GM21381 (cell line): ENCODE measurements around the gene CRYGB.

Experiments used
- ATAC-seq: cut with Tn5 transposase; IDR thresholded peaks from one replicate; pipeline ENCODE4 v1.9.1; 2021; ENCODE audit warnings: mild to moderate bottlenecking, moderate library complexity; ENCODE audit not compliant: unreplicated experiment

The CRYGB gene

GRCh38 chr2:208146006-208146405 lies at the start of gene CRYGB:
Gene CRYGB, minus strand, starts transcription at chr2:208146158. Its CDS starts 38 bp downstream, at chr2:208146120.
- ATAC-seq, result no peak

- no peak for ATAC-seq
These were observed 49.6 kb upstream of the CRYGB start for GRCh38 chr2:208195531-208195930.

DNA sequence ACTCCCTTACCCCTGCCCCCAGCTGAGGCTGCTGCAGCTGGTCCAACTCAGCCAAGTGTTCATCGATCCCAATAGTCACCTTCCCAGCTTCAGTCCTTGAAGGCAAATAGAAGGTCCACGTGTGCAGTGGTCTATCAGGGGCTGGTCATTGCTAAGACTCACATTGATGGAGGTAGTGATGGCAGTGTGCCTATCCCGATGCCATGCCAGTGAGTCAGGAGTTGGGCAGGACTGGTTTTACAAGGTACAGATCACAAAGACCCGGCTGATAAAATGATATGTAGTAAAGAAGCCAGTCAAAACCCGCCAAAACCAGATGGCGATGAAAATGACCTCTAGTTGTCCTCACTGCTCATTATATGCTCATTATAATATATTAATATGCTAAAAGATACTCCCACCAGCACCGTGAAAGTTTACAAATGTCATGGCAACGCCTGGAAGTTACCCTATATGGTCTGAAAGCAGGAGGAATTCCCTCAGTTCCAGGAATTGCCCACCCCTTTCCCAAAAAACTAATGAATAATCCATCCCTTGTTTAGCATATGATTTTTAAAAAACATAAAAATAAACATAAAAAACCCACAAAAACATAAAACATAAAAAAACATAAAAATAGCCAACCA lies 46.8 kb upstream of the CRYGB start:
- ATAC-seq, result no peak

DNA sequence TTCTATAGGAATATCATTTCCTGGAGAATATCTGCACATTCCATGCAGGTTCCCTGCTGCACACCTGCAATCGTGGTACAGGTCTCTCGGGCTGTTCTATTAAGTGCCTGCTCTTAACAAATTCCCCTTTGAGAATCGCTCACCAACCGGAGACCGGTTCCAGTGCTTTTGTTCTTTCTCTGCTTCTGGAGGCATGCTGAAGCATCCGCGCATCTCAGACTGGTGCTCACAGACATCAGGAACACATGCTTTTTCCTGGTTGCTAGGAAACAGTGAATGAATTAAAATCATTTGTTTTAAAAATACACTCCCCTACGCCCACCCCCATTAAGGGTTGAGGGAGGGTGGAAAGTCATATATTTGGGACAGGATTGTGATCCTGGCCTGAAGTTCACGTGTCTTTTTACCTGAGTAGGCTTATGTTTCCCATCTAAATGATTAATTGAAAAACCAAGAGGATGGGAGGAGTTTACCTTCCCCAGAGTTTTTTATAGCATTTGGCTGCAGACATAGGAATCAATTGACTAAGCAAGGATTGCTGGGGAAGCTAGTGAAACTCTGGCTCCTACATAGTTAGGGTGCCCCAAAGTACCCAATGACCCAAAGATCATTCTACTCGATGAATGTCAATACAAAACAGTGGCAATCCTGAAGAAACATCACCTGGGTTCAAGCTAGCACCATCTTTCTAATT lies 44.0 kb upstream of the CRYGB start, which contains the start of gene C2orf80:
Gene C2orf80 (minus strand): TSS at position 221 of the 694 bp plus-strand sequence. CDS start 3,044 bp downstream, outside the sequence.
- ATAC-seq, result no peak

DNA sequence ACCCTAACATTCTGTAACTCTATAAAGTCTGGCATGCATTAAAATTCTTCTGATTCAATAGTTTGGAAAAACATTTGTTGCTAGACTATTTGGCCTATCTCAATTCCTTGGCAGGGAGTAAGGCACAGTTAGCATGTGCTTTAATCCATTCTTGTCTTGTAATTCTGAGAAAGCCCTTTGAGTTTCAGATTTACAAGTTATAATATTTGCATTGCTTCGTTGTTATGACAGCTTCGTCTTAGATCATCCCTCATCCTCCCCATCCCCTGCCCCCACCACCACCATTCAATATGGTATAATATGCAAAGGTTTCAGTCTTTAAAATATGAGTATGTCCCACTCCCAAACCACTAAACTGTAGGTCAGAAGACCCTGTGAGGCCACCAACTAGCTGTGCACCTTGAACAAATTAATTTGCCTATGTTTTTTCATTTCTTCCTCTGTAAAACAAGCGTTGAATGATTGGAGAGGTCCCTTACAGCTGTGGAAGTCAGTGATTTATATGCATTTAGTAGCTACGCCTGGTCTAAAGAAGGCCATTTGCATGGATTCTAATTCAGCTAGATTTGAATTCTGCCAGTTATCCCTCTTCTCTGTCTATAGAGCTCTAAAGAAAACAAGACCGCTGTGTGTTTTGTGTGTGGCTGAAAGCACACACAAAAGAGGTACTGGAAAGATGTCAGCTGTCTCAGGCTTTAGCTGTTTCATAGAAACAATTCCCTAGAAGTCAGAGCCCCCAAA lies 43.3 kb upstream of the CRYGB start:
- no peak for ATAC-seq

DNA sequence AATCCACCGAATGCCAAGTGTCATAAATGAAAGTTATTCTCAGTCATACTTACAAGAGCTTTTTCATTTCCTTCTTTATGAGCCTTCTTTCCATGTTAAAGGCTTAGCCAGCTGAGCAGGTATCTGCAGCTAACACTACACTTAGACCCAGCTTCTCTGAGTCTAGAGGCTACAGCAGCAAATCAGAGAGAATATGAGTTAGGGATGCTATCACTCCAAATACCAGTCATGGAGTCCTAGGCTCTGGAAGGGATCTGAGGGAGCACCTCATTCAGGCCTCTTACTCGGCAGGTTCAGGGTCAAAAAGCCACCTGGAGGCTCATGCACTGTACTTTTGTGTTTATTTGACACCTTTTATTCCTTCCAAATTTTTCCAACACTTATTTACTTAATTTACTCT lies 40.9 kb upstream of the CRYGB start:
- ATAC-seq, result no peak

DNA sequence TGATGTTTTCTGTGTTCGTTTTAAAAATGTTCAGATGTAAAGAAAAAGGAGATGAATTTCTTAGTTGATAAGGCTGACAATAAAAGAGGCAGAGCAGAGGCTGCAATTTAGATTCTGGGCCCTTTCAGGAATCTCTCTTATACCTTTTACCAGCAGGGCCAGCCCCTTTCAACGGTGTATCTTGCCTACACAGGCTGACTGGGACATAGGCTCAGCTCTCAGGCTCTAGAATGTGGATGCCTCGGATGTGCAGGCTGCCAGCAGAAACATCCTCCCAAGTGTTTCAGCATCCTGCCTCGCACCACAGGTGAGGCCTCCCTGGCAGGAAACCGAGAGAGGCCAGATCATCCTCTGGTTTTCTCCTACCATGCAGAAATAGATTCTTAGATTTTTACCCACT lies 40.5 kb upstream of the CRYGB start:
- ATAC-seq, result no peak

GRCh38 chr2:208183972-208184705 lies 38.2 kb upstream of the CRYGB start:
- ATAC-seq, result no peak

DNA sequence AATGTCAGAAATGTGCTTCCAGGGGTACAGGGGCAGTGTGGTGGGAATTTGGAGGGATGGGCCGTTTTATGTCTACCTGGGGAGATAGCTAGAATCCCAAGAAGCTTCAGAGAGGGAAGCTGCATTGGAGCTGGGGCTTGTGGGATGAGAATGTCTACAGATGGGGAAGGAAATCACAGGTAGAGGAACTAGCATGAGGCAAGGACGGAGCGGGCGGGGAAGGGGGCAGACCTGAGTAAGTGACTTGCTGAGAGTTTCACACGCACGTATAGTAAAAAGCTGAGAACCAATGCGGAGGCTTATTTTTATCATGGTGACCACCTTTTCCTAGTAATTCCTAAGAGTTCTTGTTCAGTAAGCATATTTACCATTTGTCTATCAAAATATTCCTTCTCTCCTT lies 37.6 kb upstream of the CRYGB start:
- no peak for ATAC-seq

GRCh38 chr2:208182835-208183234 lies 36.9 kb upstream of the CRYGB start:
- ATAC-seq, result no peak

GRCh38 chr2:208179028-208179609 lies 33.2 kb upstream of the CRYGB start:
- no peak for ATAC-seq

DNA sequence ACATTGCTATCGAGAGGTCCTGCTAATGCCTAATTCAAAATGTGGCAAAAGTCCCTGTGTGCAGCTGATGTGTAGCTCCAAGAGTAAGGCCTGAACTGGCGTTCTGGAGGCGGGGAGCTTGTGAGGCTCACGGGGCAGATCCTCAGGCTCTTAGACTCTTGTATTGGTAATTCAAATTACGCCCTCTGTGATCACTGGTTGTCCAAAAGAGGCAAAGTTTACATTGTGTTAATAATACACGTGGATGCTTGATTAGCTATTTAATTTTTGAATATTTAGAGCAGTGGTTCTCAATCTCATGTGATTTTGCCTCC lies 29.8 kb upstream of the CRYGB start:
- ATAC-seq, result no peak

DNA sequence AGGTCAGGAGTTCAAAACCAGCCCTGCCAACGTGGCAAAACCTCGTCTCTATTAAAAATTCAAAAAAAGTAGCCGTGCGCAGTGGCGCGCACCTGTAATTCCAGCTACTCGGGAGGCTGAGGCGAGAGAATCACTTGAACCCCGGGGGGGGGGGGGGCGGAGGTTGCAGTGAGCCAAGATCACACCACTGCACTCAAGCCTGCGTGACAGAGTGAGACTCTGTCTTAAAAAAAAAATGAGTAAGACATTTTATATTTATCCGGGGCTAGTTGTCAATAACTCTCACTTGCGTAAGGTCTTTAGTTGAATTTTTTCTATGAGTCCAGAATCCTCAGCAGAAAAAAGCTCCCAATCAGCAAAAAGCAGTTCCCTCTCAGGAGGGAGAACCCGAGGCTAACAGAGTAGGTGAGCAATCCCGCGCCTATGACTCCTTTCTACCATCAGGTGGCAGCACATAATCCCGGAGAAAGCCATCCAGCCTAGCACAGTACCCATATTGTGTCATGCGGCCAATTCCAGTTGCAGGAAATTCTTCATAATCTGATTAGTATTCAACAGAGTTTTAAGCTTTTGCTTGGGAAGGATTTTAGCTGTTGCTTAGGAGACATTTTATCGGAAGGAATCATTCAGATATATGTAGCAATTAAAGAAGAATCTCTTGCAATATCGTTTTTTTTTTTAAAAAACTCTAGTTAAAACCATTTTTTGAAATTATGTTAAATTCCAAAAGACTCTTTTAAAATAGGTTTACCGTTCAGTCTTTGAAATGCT lies 29.3 kb upstream of the CRYGB start:
- peak; percentile 97 for ATAC-seq

GRCh38 chr2:208174144-208174543 lies 28.2 kb upstream of the CRYGB start:
- ATAC-seq, result no peak

GRCh38 chr2:208172125-208172524 lies 26.2 kb upstream of the CRYGB start:
- ATAC-seq, result no peak

GRCh38 chr2:208164951-208165755 lies 19.2 kb upstream of the CRYGB start:
- no peak for ATAC-seq

- no peak for ATAC-seq
These were observed 17.5 kb upstream of the CRYGB start, which contains the start of gene CRYGA for GRCh38 chr2:208163489-208163888. Gene CRYGA, minus strand, starts transcription at chr2:208163589. Its CDS starts 33 bp downstream, at chr2:208163556.

GRCh38 chr2:208156439-208156838 lies 10.5 kb upstream of the CRYGB start:
- no peak for ATAC-seq

- ATAC-seq, result no peak
These were observed 7.2 kb upstream of the CRYGB start for GRCh38 chr2:208153156-208153555.
